Epithelial cell of umbilical artery (primary cell): Measurements from ENCODE around the gene DCAF12. TPM values are rescaled to one million over a fixed set of nuclear protein-coding genes. Genes with fewer than 3 reads are reported as not detected.

Experiments used
- total RNA-seq: library from RNA; depleted of rRNA; stranded (reverse); fragments of >200 nt; gene quantifications from 2 replicates; pipeline ENCODE4 v1.2.3, GENCODE V29; 2014

DCAF12 gene
- total RNA-seq = 12.0 and 14.6 TPM in 2 replicates

GRCh38 chr9:34126207-34127034 is at the start of gene DCAF12:
TSS of gene DCAF12 (minus strand) at chr9:34126698. CDS start at chr9:34126431, 267 bp downstream.

GRCh38 chr9:34048727-34049629 is 77.5 kb downstream of the DCAF12 start, which contains the start of gene UBAP2:
TSS of gene UBAP2 (minus strand) at chr9:34048887. CDS start at chr9:34017148, 31,739 bp downstream.

Other genes with a start within 250 kb of the DCAF12 start
- 14.9 and 23.3 TPM in 2 replicates for gene UBAP2, start 77.8 kb downstream of the DCAF12 start, total RNA-seq
- gene UBAP1, start 52.3 kb upstream of the DCAF12 start, total RNA-seq = 23.7 and 24.7 TPM in 2 replicates
- gene KIF24, start 202.6 kb upstream of the DCAF12 start, total RNA-seq = 1.6 and 2.6 TPM in 2 replicates
- gene NUDT2, start 202.9 kb upstream of the DCAF12 start, total RNA-seq = 37.4 and 40.4 TPM in 2 replicates